Neural crest cell (in vitro differentiated cells): Measurements from ENCODE around the gene FKBP1A. TPM values are rescaled to one million over a fixed set of nuclear protein-coding genes. Genes with fewer than 3 reads are reported as not detected.
A peak's percentile ranks its signal among the peaks of the same experiment; 100 is the strongest.

Experiments used
- DNase-seq: peaks from one replicate; pipeline ENCODE4 v3.0.0; 2021; ENCODE audit warnings: low read depth, mixed read lengths, low spot score
- H3K27ac Mint-ChIP-seq: one replicate; pipeline ENCODE4 v1.8.0; 2021; ENCODE audit warnings: mild to moderate bottlenecking, mixed read lengths; ENCODE audit not compliant: unreplicated experiment
- H3K27me3 Mint-ChIP-seq: 2 replicates; pipeline ENCODE4 v1.8.0; 2021; ENCODE audit warnings: low read depth, mild to moderate bottlenecking, mixed read lengths
- H3K36me3 Mint-ChIP-seq: 2 replicates; pipeline ENCODE4 v1.8.0; 2021; ENCODE audit warnings: low read depth, mild to moderate bottlenecking, mixed read lengths
- H3K4me1 Mint-ChIP-seq: 2 replicates; pipeline ENCODE4 v1.8.0; 2021; ENCODE audit warnings: mixed read lengths
- H3K4me3 Mint-ChIP-seq: one replicate; pipeline ENCODE4 v1.8.0; 2021; ENCODE audit warnings: mild to moderate bottlenecking, mixed read lengths
- H3K9me3 Mint-ChIP-seq: 2 replicates; pipeline ENCODE4 v1.8.0; 2021; ENCODE audit warnings: mixed read lengths
- total RNA-seq: library from RNA; stranded (reverse); gene quantifications from 2 replicates; pipeline ENCODE4 v1.2.1, GENCODE V29; 2021
- TF ChIP-seq, protein P1 (sequence below): fragments of 200-600 bp; sonication (generic); conservative IDR thresholded peaks from 2 replicates; pipeline ENCODE4 v1.5.0; 2021; ENCODE audit warnings: antibody characterized with exemption, mild to moderate bottlenecking

The FKBP1A gene
- total RNA-seq, 1 donor from 2014 or later = 176 TPM

DNA sequence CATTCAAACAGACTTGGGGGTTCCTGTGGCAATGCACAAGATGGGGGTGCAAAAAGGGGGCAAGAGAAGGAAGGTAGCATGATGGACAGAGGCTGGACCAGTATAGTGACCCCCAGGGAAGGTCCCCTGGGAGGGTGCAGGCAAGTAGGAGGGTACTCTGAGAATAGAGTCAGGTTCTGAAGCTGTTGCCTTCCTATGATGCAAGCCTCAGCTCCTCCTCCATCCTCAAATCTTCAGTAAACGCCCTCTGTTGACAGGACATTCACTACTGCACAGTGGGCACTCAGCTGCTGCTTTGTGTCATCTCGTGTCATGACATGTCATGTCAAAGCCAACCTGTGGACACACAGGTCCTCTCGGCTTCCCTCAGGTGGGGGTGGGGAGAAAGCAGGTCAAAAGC lies 58.1 kb downstream of the FKBP1A start:
- H3K27ac Mint-ChIP-seq = no peak overlapping the region
- no peak for DNase-seq

DNA sequence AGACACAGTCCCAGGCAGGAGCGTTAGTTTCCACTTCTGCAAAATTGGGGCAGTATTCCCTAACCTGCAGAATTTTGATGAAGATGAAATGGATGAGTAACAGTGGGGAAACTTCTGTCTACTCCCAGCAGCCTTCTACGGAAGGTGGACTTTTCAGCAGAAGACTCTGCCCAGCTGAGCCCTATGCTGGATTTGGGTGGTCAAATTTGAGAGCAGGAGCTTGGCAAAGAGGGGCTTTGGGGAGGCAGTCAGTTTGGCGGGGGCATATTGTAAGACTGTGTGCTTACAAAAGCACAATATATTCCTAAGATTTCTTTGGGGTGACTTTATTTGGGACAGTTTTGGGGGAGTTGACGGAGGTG lies 58.5 kb downstream of the FKBP1A start:
- no peaks in the 10 kb centered on the region for H3K9me3 Mint-ChIP-seq
- TF ChIP-seq, protein P1, sequence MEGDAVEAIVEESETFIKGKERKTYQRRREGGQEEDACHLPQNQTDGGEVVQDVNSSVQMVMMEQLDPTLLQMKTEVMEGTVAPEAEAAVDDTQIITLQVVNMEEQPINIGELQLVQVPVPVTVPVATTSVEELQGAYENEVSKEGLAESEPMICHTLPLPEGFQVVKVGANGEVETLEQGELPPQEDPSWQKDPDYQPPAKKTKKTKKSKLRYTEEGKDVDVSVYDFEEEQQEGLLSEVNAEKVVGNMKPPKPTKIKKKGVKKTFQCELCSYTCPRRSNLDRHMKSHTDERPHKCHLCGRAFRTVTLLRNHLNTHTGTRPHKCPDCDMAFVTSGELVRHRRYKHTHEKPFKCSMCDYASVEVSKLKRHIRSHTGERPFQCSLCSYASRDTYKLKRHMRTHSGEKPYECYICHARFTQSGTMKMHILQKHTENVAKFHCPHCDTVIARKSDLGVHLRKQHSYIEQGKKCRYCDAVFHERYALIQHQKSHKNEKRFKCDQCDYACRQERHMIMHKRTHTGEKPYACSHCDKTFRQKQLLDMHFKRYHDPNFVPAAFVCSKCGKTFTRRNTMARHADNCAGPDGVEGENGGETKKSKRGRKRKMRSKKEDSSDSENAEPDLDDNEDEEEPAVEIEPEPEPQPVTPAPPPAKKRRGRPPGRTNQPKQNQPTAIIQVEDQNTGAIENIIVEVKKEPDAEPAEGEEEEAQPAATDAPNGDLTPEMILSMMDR = no peak
- H3K4me3 Mint-ChIP-seq = peak overlapping the region; percentile 23
- no peak overlapping the region for H3K27ac Mint-ChIP-seq
- no peaks in the 10 kb centered on the region for H3K4me1 Mint-ChIP-seq
- DNase-seq = no peak
- no peaks in the 10 kb centered on the region for H3K36me3 Mint-ChIP-seq
- H3K27me3 Mint-ChIP-seq = no peaks in the 10 kb centered on the region

More for the DNA sequence above, 58.1 kb downstream of the FKBP1A start:
- Mint-ChIP-seq H3K27me3 (no peaks in the 10 kb centered on the region), H3K36me3 (no peaks in the 10 kb centered on the region), H3K9me3 (no peaks in the 10 kb centered on the region), H3K4me1 (no peaks in the 10 kb centered on the region), H3K4me3 (peak overlapping the region; percentile 23)
- TF ChIP-seq, protein P1 = no peak

DNA sequence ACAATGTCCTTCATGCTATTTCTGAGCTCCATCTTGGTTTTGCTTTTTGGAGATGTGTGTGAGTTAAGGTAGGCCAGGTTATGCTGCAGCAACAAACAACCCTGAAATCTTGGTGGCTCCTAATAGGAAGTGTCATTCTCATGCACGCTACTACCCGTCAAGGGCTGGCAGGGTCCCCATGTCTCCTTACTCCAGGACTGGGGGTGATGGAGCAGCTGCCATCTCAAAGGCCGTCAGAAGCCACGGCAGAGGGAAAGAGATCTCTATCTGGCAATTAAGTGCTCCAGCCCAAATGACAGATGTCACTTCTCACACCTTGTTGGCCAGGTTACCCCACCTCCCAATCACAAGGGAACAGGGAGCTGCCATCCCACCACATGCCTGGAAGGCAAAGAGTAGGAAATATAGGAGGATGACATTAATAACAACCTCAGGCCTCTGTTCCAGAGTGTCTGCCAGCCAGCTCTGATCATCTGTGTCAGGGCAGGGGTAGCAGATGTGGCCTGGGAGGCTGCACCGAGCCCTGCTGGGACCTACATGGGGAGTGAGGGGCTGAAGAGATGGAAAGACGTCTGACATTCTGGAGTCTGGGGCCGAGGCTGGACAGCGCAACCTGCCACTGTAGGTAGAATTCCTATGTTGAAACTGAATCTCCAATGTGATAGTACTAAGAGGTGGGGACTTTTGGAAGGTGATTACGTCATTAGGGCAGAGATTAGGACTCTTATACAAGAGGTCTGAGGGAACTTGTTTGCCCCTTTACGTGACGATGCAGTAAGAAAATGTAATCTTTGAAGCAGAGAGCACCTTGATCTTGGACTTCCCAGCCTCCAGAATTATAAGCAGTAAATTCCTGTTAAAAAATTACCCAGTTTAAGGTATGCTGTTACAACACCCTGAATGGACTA lies 59.1 kb downstream of the FKBP1A start:
- H3K9me3 Mint-ChIP-seq = no peaks in the 10 kb centered on the region
- TF ChIP-seq, protein P1 = no peak
- no peak for DNase-seq
- no peak overlapping the region for H3K4me3 Mint-ChIP-seq
- no peaks in the 10 kb centered on the region for H3K27me3 Mint-ChIP-seq
- H3K4me1 Mint-ChIP-seq = no peaks in the 10 kb centered on the region
- no peaks in the 10 kb centered on the region for H3K36me3 Mint-ChIP-seq
- no peak overlapping the region for H3K27ac Mint-ChIP-seq

DNA sequence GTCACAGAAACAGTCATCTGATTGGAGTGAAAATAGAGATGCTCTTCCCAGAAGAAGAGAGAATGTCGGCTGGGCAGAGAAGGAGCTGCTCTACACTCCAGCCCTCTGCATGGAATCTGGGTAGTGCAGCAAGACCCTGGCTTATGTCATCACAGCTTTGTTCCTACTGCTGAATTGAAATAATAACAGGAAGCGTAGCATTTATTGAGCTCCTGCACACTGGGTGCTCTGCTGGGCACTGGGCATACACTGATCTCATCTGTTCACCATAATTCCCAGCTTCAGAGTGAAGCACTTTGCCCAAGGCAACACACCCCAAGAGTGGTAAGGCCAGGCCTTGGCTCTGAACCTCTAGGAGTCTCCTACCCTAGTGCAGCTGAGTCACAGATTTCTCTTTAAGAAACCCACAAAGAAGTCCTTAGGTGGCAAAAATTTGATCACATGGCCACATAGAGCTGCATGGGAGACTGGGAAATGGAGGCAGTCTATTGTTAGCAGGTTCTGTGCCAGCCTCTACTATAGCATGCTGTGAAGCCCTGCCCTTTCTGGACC lies 60.0 kb downstream of the FKBP1A start:
- H3K4me3 Mint-ChIP-seq = no peak overlapping the region
- H3K9me3 Mint-ChIP-seq = no peaks in the 10 kb centered on the region
- no peaks in the 10 kb centered on the region for H3K36me3 Mint-ChIP-seq
- no peaks in the 10 kb centered on the region for H3K4me1 Mint-ChIP-seq
- no peaks in the 10 kb centered on the region for H3K27me3 Mint-ChIP-seq
- no peak for DNase-seq
- H3K27ac Mint-ChIP-seq = no peak overlapping the region
- TF ChIP-seq, protein P1 = no peak

DNA sequence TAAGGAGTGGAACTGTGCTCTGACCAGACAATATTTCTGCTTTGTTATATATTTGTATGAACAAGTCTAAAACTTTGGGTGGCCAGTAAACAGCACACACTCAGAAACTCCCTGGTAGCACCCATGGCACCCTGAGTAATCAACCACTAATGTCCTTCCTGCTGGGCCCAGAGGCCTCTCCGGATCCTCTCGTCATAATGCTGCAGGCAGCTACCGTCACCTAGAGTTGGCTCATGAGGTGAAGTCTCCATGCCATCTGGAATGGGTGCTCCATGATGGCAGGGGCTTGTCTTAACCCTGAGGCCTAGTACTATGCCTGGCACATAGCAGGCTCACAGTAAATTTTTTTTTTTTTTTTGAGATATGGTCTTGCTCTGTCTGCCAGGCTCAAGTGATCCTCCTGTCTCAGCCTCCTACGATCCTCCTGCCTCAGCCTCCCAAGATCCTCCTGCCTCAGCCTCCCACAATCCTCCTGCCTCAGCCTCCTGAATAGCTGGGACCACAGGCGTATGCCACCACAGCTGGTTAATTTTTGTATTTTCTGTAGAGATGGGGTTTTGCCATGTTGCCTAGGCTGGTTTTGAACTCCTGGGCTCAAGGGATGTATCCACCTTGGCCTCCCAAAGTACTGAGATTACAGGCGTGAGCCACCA lies 60.9 kb downstream of the FKBP1A start:
- no peaks in the 10 kb centered on the region for H3K36me3 Mint-ChIP-seq
- no peak overlapping the region for H3K27ac Mint-ChIP-seq
- TF ChIP-seq, protein P1 = no peak
- H3K9me3 Mint-ChIP-seq = no peaks in the 10 kb centered on the region
- H3K27me3 Mint-ChIP-seq = no peaks in the 10 kb centered on the region
- no peaks in the 10 kb centered on the region for H3K4me1 Mint-ChIP-seq
- H3K4me3 Mint-ChIP-seq = peak overlapping the region; percentile 51
- no peak for DNase-seq
